HG03159 (cell line): Measurements from ENCODE around the gene PCGF2.

Source experiments
- ATAC-seq: cut with Tn5 transposase; IDR thresholded peaks from one replicate; pipeline ENCODE4 v1.9.1; 2021; ENCODE audit warnings: mild to moderate bottlenecking, moderate library complexity; ENCODE audit not compliant: unreplicated experiment

Gene PCGF2

GRCh38 chr17:38751808-38752307, 3.7 kb upstream of the PCGF2 start:
- no peak for ATAC-seq

GRCh38 chr17:38751144-38751807, 3.1 kb upstream of the PCGF2 start:
- ATAC-seq, result no peak

DNA sequence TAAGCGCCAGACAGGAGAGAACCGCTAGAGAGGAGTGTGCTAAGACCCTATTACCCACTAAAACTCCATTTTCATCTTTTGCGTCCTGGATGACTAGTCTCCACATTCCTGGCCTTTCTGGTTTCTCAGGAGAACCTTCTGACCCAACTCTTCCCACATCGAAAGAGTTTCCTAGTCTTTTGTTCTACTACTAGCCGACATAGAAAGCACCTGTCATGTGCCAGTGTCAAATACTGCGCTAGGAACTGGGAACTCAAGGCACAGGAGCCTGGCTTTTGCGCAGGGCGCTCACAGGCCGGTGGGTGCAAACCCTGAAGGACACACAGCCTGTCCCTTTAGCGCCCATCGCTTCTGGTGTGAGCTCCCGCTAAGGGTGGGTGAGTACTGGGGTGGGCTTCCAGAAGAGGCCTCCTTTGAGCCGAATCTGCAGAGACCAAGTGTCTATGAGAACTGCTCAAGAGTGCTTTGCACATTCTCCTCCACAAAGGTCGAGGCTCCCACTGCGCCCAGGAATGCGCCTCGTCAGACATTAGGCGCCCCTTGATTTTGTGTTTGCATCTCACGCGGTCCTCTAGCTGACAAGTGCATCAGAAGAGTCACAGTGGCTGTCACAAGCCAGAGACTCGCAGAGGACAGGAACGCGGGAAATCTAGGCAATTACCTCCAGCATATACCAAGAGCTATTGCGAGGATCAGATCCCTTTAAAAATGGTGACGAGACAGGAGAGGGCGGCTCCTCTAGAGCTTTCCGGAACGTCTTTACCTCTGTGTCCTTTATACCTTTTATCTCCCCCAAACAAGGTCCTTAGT, 2.4 kb upstream of the PCGF2 start:
- no peak for ATAC-seq

DNA sequence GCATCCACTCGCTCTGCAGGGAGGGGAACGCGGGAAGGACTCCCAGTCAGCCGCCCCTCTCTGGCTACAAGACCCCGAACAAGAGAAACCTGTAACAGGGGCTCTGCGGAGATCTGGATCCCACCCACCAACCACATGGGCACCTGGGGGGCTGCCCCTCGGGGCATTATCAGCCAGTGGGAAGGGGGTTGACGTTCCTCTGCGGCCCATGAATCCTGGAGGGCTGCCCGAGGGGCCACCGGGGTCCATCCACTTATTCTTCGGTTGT, 1.8 kb upstream of the PCGF2 start:
- ATAC-seq, result no peak

GRCh38 chr17:38749223-38750043, 1.3 kb upstream of the PCGF2 start:
- ATAC-seq, result no peak

- ATAC-seq, result no peak
These were observed 721 bp upstream of the PCGF2 start for GRCh38 chr17:38748892-38749222.

GRCh38 chr17:38747463-38748148, 530 bp downstream of the PCGF2 start:
- no peak for ATAC-seq

GRCh38 chr17:38746849-38747462, 1.2 kb downstream of the PCGF2 start:
- ATAC-seq, result no peak

DNA sequence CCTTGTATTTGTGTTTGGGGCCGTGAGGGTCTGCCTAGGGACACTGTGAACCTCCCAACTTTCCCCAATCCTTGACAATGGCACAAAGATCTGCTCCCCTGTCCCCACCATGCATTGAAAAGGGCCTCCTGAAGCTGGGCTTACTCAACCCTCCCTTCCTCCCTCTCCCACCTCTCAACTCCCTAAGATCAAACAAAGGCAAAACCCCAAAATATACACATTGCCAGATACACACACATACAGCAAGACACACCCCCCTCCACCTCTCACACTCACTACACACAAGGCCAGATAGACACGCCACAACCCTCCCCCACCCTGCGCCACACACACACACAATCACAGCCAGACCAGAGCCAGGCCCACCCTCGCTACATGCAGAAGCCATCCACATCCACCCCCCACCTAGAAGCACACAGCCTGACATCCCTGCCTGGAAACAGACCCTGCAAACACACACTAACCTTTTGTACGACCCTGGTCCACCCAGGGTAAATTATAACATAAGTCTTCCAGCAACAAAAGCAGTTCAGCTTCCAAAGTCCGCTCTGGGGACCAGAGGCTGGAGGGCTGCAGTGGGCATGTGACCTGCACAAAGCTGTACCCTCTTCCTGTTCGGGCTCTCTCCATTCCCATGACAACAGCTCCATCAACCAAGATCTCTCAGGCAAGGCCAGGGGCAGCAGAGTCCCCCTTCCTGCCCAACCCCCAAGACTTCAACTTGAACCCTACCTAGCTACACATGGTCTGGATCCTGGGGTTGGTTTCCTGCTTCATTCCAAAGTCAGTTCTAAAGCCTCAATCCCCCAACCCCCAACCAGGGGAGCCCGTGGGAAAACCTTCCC, 1.9 kb downstream of the PCGF2 start:
- no peak for ATAC-seq

- no peak for ATAC-seq
These were observed 2.6 kb downstream of the PCGF2 start for GRCh38 chr17:38745545-38745944.

DNA sequence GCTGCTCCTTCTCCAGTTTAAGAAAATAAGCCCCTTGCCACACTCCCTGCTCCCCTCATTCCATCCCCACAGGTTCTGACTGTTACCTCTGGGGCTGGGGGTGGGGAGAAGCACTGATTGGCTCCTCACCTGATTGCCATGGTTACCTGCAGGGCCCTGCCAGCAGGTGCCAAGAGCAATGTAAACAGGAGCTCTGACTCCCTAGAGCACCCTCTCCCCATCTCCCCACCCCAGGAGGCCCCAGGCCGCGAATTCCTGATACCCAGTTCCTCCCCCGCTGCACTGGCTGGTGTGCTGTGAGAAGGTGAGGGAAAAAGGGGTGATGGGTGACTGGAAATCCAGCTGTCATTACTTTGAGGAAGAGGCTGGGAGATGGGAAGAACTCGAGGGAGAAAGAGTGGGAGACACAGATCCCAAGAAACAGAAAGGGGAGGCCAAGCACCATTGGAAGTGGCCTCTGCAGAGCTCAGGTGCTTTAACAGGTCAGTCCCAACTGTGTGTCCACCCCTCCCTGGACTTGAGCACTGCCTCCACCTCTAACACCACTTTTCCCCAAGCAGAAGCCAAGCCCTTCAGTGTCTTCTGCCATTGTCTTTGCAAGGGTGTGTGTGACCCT, 4.5 kb downstream of the PCGF2 start:
- ATAC-seq, result no peak

DNA sequence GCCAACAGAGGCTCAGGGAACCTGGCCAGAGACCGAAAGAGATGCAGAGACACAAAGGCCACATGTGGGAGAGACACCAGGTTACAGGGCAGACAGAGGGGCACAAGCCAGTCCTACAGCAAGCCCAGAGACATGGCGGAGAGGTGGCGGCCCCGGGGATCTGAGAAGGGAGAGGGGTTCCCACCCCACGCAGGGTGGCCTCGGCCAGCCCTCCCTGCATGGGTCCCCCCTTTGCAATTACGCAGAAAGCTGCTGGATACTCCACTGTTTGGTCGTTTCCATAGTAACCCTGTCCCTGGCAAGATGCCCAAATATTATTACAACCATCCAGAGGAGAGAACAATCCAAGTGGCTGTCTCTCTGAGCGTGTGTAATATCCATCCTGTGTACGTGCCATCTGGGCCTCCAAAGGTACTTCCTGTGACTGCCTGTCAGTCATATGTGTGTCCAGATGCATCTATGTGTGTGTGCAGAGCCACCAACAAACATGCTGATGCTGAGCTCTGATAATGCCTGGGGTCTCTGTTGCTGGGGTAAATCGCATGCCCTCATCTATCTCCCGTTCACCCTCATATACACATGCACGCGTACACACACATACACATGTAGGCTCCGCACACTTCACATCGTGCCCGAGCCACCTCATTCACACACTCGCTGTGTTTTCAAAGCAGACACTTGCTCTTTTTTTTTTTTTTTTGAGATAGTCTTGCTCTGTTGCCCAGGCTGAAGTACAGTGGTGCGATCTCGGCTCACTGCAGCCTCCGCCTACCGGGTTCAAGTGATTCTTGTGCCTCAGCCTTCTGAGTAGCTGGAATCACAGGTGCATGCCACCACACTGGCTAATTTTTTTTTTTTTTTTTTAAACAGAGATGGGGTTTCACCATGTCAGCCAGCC, 5.5 kb downstream of the PCGF2 start:
- no peak for ATAC-seq

GRCh38 chr17:38741921-38742410, 6.2 kb downstream of the PCGF2 start:
- no peak for ATAC-seq

DNA sequence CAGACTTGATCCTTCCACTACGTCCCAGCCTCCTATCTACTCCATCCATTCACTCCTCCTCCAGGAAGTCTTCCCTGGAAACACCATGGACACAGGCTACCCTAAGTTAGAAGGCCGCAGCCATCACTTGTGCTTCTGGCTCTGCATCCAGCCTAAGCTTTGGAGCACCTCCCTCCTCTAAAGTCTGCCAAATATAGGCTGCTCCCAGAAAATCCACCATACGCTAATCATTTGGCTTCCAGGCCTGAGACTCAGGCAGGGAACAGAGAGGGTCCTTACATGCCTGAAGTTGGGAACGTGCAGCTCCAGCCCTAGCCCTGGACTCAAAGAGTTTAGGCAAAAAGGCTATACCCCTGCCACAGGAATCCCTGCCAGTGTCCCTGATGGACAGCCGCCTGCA, 6.7 kb downstream of the PCGF2 start:
- no peak for ATAC-seq

DNA sequence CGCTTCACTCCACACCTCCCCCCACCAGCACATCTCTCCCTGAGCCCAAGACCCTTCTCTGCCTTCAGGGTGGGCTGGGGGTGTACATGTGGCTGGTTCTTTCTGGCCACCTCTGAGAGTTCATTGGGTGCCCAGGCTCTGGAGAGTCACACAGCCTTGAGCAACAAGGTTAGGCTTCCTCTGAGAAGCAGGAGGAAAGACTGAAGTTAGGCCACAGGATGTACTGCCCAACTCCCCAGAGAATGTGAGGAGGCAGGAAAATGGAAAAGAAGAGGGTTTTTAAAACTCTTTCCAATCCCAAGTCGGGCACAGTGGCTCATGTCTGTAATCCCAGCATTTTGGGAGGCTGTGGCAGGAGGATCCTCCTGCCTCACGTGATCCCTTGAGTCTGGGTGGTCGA, 7.3 kb downstream of the PCGF2 start:
- ATAC-seq, result no peak

DNA sequence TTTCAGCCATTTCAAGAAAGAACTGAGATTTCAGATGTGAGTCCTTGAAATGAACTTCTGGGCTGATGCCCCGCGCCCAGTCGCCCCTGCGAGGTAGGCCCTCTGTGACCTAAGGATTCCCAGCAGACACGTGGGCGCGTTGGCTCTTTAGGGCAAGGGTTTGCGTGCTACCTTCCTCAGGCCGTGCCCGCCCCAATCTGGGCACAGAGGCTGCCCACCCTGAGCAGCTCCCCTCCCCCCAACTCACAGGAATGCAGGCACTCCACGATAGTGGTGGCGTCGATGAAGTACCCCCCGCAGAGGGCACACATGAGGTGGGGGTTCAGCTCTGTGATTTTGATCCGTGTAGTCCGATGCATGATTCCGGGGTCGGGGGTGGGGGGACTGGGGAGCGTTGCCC, 8.1 kb downstream of the PCGF2 start:
- no peak for ATAC-seq

- ATAC-seq, result no peak
These were observed 8.8 kb downstream of the PCGF2 start for GRCh38 chr17:38739305-38739704.

GRCh38 chr17:38738686-38739085, 9.4 kb downstream of the PCGF2 start:
- ATAC-seq, result no peak
